HG03565 (cell line): ENCODE measurements around the gene ACAP2.
"Not testable (repeated sequence)": the region's sequence is repeated elsewhere in the genome, so short reads cannot be mapped to it uniquely, and the experiment has no call there.

Source experiments
- ATAC-seq: cut with Tn5 transposase; IDR thresholded peaks from one replicate; pipeline ENCODE4 v1.9.1; 2021; ENCODE audit warnings: mild to moderate bottlenecking, moderate library complexity; ENCODE audit not compliant: unreplicated experiment

ACAP2 gene

DNA sequence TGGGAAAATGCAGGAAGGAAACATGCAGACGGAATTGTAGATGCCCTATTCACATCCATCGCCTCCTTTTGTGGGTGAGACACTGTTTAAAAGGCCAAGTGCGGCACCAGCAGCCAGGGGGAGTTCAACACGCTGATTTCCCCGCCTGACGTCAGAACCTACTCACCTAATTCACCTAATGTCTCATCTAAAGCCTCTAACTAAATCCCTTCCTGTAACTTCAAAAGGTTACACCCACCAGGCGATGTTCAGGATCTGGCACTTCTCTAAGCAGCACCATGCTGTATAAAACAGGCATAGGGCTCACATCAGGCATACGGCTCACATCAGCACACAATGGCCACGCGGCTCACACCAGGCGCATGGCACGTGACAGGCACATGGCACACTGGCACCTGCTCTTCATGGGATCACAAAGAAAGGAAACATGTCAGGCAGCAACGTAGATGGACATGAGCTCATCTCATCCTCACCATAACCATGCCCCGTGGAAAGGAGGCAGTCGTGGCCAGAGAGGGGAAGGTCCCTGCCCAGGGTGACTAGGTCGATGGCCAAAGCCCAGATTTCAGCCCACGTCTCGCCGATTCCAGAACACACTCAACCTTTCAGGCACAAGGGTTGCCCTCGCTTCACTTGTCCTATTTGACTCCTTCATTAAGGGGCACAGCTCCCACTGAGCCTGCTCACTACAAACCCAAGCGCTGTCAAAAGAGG is 193.6 kb downstream of the ACAP2 start:
- ATAC-seq = no peak

DNA sequence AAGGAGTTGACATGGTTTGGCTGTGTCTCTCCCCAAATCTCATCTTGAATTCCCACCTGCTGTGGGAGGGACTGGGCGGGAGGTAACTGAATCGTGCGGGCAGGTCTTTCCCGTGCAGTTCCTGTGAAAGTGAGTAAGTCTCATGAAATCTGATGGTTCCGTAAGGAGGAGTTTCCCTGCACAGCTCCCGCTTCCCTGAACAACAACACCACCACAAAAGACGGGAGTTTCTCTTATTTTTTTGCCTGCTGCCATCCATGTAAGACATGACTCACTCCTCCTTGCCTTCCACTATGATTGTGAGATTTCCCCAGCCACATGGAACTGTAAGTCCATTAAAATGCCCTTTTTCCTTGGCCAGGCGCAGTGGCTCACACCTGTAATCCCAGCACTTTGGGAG is 194.5 kb downstream of the ACAP2 start:
- ATAC-seq = no peak

DNA sequence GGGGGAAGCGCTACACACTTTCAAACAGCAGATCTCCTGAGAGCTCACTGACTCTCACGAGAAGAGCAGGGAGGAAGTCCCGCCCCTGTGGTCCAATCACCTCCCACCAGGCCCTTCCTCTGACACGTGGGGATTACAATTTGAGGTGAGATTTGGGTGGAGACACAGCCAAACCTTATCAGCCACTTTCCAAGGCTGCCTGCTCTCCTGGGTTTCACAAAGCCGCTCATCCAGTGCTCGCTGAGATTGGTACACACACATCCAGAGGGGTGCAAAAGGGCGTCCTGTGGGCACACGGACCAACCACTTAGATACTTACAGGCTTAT is 195.0 kb downstream of the ACAP2 start:
- ATAC-seq = no peak

DNA sequence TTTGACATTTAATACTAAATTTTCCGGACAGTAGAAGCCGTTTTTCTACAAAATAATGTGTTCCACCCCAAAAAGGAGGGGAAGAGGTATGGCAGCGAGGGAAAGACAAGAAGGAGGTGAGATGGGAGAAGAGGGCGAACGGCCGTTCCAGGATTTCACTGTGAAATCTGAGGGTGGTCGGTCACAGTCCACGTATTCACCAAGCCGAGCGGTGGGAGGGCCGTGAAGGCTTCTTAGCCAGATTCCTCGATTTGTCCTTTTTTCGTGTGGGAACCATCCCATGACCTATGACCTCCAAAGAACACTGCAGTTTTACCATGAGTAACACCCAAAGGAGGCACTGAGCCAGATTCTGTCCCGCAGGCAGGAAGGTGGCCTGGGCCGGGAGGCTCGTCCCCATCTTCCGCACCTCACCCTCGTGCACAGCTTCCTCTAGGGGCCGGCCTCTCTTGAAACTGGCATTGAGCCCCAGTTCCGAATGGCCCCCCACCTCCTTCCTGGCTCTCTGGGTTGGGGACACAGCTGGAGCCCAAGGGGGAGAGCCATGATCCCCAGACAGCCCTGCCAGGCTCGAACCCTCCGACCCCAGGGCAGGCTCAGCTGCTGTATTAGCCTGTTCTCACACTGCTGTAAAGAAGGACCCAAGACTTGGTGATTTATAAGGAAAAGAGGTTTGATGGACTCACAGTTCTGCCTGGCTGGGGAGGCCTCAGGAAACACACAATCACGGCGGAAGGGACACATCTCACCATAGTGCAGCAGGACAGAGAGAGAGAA is 195.5 kb downstream of the ACAP2 start:
- ATAC-seq = no peak

DNA sequence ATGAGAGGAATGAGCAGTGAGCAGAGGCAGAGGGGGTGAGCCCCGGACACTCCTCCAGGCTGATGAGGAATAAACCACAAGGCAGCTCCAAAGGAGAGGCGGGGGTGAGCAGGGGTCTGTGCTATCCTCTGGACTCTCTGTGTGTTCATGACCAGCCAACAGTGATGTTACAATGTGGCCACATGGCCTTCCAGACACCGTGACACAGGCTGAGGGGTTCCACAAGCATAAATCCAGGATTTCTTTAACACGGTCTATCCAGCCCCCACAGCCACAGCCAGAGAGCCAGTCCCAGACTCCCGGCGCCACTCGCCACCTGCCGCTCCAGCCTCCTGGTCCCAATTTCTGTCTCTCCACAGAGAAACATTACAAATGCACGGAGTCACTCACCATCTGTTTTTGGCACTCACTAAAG is 196.2 kb downstream of the ACAP2 start:
- ATAC-seq = no peak

DNA sequence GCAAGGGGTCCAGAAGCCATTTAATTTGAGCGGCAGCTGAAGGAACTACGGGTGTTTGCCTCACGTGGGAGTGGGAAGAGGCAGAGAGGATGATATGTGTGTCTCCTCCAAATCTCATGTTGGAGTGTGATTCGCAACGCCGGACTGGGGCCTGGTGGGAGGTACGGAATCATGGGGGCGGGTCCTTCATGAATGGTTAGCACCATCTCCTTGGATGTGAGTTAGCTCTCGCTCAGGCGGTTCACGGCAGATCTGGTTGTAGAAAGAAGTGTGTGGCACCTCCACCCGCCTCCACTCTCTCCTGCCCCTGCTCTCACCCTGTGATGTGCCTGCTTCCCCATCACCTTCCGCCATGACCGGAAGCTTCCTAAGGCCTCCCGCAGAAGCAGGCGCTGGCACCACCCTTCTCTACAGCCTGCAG is 197.3 kb downstream of the ACAP2 start:
- no peak for ATAC-seq

DNA sequence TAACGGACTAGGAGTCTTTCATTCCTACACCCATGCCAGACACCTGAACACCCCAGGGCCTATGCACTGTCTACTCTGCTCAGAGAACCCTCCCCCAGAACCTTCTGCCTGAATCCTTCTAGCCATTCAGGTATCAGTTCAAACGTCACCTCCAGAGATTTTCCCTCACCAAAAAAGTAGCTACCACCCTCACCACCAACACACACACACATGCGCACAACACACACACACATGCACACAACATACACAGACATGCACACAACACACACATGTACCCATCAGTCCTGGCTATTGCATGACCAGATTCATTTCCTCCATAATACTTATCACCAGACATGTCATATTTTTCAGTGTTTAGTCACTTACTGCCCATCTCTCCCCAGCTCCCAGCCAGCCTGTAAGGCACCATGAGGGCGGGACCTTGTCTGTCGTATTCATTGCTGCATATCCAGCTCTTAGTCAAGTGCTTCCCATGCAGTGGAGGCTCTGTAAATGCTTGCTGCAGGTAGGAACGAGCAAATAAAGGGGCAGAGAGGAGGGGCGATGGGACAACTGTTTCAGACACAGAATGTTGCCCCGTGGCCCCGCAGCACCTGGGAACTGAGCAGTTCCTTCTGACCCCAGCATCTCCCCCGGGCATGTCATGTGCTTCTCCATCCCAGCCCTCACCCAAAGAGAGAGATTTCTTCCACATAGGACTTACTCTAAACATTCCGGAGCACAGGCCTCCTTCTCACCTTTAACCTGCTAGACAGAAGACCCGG is 201.0 kb downstream of the ACAP2 start:
- no peak for ATAC-seq

DNA sequence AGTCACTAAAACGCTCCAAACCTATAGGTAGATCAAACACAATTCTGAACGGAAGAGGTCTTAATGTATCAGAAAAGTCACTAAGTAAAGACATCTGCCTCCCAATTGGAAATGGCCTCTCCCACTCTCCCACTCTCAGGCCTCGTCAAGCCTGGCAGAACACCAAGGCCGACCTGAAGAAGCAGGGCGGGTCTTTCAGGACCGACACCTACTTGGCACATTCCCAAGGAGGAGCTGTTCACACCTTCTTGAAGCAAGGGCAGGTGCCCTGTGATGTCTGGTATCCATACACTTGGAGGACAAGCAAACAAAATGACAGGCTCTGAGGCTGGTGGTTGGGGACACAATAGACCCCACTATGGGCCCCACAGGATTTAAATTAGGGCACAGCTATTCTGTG is 201.9 kb downstream of the ACAP2 start:
- ATAC-seq = no peak

DNA sequence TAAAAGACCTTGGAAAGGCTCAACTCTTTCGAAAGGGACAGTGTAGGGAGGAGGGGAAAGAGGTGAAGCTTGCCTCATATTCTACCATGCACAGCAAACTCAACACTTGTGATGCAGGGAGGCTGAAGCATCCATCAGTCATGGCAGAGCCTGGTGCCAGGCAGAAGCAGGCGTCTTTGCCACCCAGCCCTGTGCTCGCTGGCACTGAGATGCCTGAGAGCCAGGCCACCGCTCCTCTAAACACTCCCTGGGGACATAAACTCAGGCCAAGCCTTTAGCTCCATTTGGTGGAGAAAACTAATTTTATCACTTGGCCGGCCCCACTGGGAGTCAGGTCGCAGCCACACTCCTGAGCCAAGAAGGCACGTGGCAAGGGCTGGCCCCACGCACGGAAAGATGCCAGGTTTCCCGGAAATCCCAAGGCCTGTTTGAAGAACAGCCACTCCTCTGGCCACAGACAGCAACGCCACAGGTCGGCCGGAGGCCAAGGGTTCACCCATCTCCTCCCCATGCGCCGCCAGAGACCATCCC is 202.6 kb downstream of the ACAP2 start:
- no peak for ATAC-seq

DNA sequence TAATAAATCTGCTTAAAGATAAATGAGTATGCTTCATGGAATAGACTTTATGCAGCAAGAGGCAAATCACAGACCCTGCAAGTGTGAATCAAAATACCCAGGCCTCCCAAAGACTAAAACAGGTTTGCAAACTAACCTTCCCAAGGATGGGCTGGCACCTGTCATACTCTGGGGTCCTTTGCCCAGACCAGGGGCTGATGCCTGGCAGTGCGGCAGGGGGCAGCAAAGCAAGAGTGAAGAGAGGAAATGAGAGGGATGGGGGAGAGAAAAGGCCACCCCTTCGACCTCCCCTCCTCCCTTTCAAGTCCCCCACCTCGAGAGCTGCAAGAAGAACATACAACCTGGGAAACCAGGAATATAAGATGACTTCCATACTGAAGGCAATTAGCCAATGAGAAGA is 203.7 kb downstream of the ACAP2 start:
- no peak for ATAC-seq

DNA sequence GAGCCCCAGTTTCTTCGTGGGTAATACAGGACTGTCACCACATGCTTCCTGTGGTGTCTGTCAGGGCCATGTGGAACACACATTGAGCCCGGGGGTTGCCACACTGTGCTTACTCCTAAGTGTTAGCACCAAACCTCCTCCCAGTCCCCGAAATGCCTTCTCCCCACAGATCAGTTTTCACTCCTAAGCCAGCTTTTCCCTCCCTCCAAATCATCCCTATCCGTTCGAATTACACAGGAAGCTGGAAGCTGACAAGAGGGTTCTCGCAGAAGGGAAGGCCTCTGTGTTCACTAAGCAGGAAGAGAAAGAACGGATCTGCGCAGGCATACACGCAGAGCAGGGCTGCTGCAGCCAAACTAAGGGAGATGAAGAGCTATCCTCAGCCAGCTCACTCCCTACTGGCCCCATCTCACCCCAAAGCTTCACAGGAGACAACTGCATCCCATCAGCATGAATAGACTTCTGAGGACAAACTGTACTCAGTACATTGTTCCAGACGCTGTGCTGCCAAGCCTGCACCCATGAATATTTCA is 204.2 kb downstream of the ACAP2 start:
- ATAC-seq = no peak

DNA sequence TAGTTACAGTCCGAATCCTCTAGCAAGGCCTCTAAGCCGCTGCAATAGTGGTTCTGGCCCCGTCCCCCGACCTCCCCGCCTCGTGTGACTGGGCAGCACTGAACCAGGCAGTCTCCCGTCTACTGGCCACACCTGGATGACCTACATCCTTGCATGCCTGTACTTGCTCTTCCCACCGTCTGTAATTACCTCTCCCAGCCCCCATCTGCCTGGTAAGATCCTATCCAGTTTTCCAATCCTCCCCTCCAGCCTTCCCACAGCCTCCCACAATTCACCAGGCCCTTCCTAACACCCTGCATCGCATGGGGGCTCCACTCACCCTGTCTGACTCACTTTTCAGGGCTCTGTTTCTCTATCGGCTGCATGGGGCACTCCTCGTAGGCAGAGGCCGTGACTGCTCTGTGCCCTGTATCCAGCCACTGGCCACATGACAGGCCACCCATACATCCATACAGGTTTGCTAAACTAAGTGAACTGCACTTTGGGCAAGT is 204.7 kb downstream of the ACAP2 start:
- ATAC-seq = no peak

DNA sequence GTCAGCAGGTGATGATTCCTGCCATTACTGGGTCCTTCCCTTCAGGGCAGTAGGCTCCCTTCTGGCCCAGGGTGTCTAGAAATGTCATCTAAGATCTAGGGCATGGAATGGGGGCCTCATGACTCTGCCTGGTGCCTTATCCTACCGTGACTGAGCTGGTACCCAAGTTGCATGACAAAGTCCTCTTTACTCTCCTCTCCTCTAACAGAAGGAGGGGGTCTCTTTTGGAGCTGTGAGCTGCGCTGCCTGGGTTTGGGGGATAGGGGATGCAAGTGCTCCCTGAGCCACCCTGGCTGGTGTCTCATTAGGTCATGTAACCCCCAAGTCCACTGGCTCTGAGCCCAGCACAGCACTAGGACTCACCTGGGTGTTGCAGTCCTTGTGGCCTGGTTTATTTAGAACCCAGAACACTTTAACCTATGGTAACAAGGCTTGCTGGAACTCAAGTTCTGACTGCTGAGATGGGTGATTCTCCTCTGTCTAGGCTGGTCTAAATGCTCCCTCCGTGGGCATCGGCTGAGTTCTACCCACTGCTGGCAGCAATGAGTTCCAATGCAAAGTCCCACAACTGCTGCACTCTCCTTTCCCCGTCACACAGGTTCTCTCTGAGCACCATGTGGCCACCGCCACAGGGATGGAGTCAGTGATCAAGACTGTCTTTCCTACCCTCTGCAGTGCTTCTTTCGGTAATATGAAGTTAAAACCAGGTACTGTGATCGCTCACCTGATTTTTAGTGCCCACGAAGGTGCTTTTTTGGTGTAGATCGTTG is 205.8 kb downstream of the ACAP2 start:
- no peak for ATAC-seq

DNA sequence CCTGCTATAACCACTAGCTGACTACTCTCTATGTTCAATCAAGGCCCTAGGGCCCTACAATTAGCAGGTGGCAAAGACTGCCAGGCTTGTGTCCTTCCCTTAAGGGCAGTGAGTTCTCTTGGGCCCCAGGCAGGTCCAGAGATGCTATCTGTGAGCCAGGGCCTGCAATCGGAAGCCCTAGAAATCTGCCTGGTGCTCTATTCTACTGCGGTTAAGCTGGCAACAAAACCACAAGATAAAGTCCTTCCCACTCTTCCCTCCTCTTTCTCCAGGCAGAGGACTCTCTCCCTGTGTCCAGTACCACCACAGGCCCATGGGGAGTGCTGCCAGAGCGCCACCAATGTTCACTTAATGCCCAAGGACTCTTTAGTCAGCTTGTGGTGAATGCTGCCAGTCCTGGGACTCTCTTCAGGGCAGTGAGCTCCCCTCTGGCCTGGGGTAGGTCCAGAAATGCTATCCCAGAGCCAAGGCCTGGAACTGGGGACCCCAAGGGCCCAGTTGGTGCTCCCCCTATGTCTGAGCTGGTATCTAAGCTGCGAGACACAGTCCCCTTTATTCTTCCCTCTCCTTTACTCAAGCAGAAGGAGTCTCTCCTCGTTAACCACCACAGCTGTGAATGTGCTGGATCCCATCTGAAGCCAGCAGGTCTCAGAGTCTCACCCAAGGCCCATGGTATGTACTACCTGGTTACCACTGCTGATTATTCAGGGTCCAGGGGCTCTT is 206.6 kb downstream of the ACAP2 start:
- ATAC-seq = no peak

DNA sequence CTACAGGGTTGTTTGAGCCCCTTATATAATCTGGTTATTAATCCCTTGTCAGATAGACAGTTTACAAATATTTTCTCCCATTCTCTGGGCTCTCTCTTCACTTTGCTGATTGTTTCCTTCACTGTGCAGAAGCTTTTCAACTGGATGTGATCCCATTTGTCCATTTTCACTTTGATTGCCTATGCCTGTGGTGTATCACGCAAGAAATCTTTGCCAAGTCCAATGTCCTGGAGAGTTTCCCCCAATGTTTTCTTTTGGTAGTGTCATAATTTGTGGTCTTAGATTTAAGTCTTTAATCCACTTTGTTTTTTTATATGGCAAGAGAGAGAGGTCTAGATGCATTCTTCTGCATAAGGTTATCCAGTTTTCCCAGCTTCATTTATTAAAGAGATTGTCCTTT is 212.6 kb downstream of the ACAP2 start:
- ATAC-seq = no peak

DNA sequence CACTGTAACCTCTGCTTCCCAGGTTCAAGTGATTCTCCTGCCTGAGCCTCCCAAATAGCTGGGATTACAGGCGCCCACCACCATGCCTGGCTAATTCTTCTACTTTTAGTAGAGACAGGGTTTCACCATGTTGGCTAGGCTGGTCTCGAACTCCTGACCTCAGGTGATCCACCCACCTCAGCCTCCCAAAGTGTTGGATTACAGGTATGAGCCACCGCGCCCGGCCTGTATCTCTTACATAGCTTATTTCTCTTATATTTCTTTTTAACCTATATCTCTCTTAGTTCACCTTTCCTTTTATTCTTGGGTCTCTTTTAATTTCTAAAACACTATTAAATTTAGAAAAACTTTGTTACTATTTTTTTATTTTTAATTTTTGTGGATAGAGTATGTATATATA is 213.9 kb downstream of the ACAP2 start:
- not testable (repeated sequence) for ATAC-seq

DNA sequence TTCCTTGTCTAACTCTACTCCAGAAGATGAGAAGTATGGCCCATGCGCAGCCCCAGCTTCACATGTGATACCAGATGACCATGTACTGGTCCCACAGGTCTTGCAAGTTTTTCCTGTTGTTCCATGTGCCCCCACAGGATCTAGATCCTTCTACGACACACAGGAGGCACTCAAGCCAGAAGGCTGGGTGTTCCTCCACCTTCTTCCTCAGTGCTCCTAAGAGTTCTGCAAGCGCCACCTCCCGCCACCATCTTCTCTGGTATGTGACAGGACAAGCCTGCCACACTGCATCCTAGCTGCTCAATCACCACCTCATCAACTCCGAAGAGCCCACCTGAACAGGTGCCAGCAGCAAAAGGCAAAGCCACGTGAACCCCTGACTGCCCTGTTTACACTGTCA is 214.9 kb downstream of the ACAP2 start:
- ATAC-seq = no peak

DNA sequence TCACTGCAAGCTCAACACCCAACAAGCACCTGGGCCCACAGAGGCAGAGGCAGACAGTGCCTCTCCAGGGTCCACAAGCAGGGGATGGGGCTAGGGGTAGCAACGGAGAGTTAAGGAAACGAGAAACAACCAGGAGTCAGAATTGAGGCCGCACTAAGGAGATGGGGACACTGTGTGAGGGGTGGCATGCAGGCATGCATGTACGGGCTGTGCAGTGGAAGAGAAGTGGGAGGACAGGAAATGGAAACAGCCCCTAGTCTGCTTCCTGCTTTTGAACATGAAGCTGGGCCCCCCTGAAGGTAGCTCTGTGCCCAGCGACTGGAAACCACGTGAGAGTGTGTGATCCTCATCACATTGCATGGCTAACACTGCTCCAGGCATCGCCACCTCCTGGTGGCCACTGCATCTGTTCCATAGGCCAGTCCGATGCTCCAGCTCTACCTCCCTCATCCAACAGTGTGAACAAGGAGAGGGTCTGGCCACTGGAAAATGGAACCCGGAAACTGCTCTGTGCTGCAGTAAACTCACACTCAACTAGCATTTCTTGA is 215.8 kb downstream of the ACAP2 start:
- ATAC-seq = no peak

DNA sequence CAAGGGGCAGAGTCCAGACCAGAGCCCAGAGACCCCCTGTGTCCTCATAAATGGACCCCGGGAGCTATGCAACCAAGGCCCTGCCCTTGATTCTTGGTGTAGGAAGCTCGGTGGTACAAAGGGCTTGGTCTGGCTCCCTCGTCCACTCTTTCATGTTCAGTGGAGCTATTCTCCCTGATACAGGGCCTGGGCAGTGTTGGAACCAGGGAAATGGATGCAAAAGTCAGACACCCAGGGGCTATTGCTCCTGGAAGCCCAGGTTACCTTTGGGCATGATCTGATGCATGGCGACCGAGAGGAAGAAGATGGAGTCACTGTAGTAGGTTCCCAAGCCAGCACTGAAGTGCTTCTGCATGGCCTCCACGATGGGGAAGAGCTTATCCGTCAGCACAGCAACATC is 216.4 kb downstream of the ACAP2 start:
- no peak for ATAC-seq
